ENCODE measurements around the gene LYRM2. TPM values are rescaled to one million over a fixed set of nuclear protein-coding genes. Genes with fewer than 3 reads are reported as not detected.

The LYRM2 gene
- total and polyA plus RNA-seq, 9 of the 15 experiments (the other 6 are each of a cell fraction or from before 2014, with no cell fraction given): 13.9 to 115 (median 42.9) TPM

- H2AFZ ChIP-seq (ENCODE audit: low read depth, low read length): no peak overlapping the region
- no TSS peak for BruUV-seq (replicated peaks)
- ATAC-seq: no peak
- 0% methylated on average over 1 of the region's 4 CpGs for WGBS (ENCODE audit: insufficient coverage, low coverage, missing lambda C conversion rate)
- intact Hi-C loops (cut with micrococcal nuclease) (no loop called here), in situ Hi-C loops (cut with MboI) (no loop called here)
- no peak overlapping the region for H3K4me2 ChIP-seq (ENCODE audit: insufficient read depth, low read length)
- H3K4me1 ChIP-seq (replicated peaks in 1 of 2; ENCODE audit: control insufficient read depth in 2 of 2, insufficient read depth in 2 of 2, low read length in 2 of 2): no peaks in the 10 kb centered on the region
- H3K36me3 ChIP-seq (ENCODE audit: control insufficient read depth, insufficient read depth, low read length): no peaks in the 10 kb centered on the region
- no peaks in the 10 kb centered on the region for H4K20me1 ChIP-seq (replicated peaks; ENCODE audit: control insufficient read depth, insufficient read depth, low read length)
- peaks cover 4 to 5% of the 10 kb centered on the region in 2 experiments; a peak in 3 of 5 replicates for H3K27me3 ChIP-seq (ENCODE audit: control insufficient read depth in 2 of 2, insufficient read depth in 2 of 2, low read length in 2 of 2)
- H3K9me1 ChIP-seq (ENCODE audit: control insufficient read depth, insufficient read depth, low read length): peaks cover 2% of the 10 kb centered on the region
- H3K9me3 ChIP-seq (replicated peaks; ENCODE audit: control insufficient read depth, insufficient read depth, low read depth, low read length): no peaks in the 10 kb centered on the region
- H3K9ac ChIP-seq (ENCODE audit: insufficient read depth in 1 of 2, low read depth in 2 of 2, low read length in 2 of 2): no peak overlapping the region
- FAIRE-seq: no peak
- no peak overlapping the region for H3K27ac ChIP-seq (ENCODE audit: extremely low read depth, low read depth, low read length)
- POLR2A ChIA-PET: no interaction called here
- no peaks in the 10 kb centered on the region for H3K79me2 ChIP-seq (ENCODE audit: control insufficient read depth, insufficient read depth, low read length)
- CTCF ChIA-PET (ENCODE audit: low intra/inter-chr PET ratio): no interaction called here
- DNase-seq (ENCODE audit: extremely low read depth in 1 of 4, low spot score in 3 of 4): no peak
- no peak overlapping the region for H3K4me3 ChIP-seq
- no peak for TF ChIP-seq ZFX (CRISPR knock-in tag; IDR thresholded peaks at IDR 0.05)
- no peak for TF ChIP-seq AFF1 (IDR thresholded peaks at IDR 0.05; ENCODE audit: low read depth in 1 of 2, partially characterized antibody in 2 of 2)
- TF ChIP-seq HOXB6 (CRISPR knock-in tag; IDR thresholded peaks at IDR 0.05; ENCODE audit: borderline replicate concordance): no peak
- TF ChIP-seq ZNF511 (CRISPR knock-in tag; IDR thresholded peaks at IDR 0.05): no peak
- no peak for TF ChIP-seq TGIF2 (CRISPR knock-in tag; IDR thresholded peaks at IDR 0.05)
- no peak for TF ChIP-seq MCM7 (IDR thresholded peaks at IDR 0.05)
- TF ChIP-seq MTA3 (IDR thresholded peaks at IDR 0.05; ENCODE audit: borderline replicate concordance): no peak
- TF ChIP-seq ZZZ3 (IDR thresholded peaks at IDR 0.05): no peak
- TF ChIP-seq ZNF586 (CRISPR knock-in tag; conservative IDR thresholded peaks at IDR 0.05): no peak
- TF ChIP-seq CREB3L1 (IDR thresholded peaks at IDR 0.05; ENCODE audit: borderline replicate concordance, low read depth): no peak
- TF ChIP-seq SMARCA5 (IDR thresholded peaks at IDR 0.05): no peak
- TF ChIP-seq HSF4 (CRISPR knock-in tag; IDR thresholded peaks at IDR 0.05; ENCODE audit: borderline replicate concordance): no peak
- TF ChIP-seq GMEB1 (CRISPR knock-in tag; IDR thresholded peaks at IDR 0.05): no peak
Measured at GRCh38 chr6:89518352-89519055, 120.0 kb downstream of the LYRM2 start.

All from K562 (cell line).